Epithelial cell of alveolus of lung (primary cell): ENCODE data around the gene HSD3B7. TPM values are rescaled to one million over a fixed set of nuclear protein-coding genes. Genes with fewer than 3 reads are reported as not detected.

Source experiments
- total RNA-seq: library from RNA; depleted of rRNA; stranded (reverse); fragments of >200 nt; gene quantifications from 2 replicates; pipeline ENCODE4 v1.2.1, GENCODE V29; 2015

The HSD3B7 gene
- total RNA-seq: 13.2 and 22.6 TPM in 2 replicates

GRCh38 chr16:30984669-30985400, at the start of gene HSD3B7:
Gene HSD3B7, plus strand, starts transcription at chr16:30985207. Its CDS starts 452 bp downstream, at chr16:30985659.

GRCh38 chr16:30948667-30949649, 36.0 kb upstream of the HSD3B7 start, which contains the start of gene ORAI3:
Gene ORAI3, plus strand, starts transcription at chr16:30949068. Its CDS starts 222 bp downstream, at chr16:30949290.

GRCh38 chr16:30957456-30958174, 27.4 kb upstream of the HSD3B7 start, which contains the start of gene SETD1A:
Gene SETD1A, plus strand, starts transcription at chr16:30957754. Its CDS starts 978 bp downstream, at chr16:30958732.

GRCh38 chr16:31010585-31011325, 25.7 kb downstream of the HSD3B7 start, which contains the start of gene STX1B:
Gene STX1B, minus strand, starts transcription at chr16:31010638. Its CDS starts 242 bp downstream, at chr16:31010396.

GRCh38 chr16:31032736-31033708, 48.0 kb downstream of the HSD3B7 start, which contains the start of gene STX4:
Gene STX4, plus strand, starts transcription at chr16:31033558. Its CDS starts 248 bp downstream, at chr16:31033806.

Other genes starting within 250 kb of the HSD3B7 start
- gene PHKG2, start 236.8 kb upstream of the HSD3B7 start, total RNA-seq: 22.7 and 24.2 TPM in 2 replicates
- 0.40 and 3.0 TPM in 2 replicates for gene CFAP119, start 223.1 kb upstream of the HSD3B7 start, total RNA-seq
- 49.6 and 90.0 TPM in 2 replicates for gene RNF40, start 222.9 kb upstream of the HSD3B7 start, total RNA-seq
- 12.2 and 32.1 TPM in 2 replicates for gene ZNF629, start 198.0 kb upstream of the HSD3B7 start, total RNA-seq
- 31.2 and 55.5 TPM in 2 replicates for gene BCL7C, start 91.1 kb upstream of the HSD3B7 start, total RNA-seq
- gene CTF1, start 88.6 kb upstream of the HSD3B7 start, total RNA-seq: 3.4 and 5.2 TPM in 2 replicates
- gene FBXL19, start 61.6 kb upstream of the HSD3B7 start, total RNA-seq: 21.2 and 26.6 TPM in 2 replicates
- 39.7 and 90.1 TPM in 2 replicates for gene ORAI3, start 36.1 kb upstream of the HSD3B7 start, total RNA-seq
- gene SETD1A, start 27.5 kb upstream of the HSD3B7 start, total RNA-seq: 3.5 and 4.4 TPM in 2 replicates
- gene STX1B, start 25.4 kb downstream of the HSD3B7 start, total RNA-seq: 0.91 and 7.0 TPM in 2 replicates
- gene STX4, start 48.4 kb downstream of the HSD3B7 start, total RNA-seq: 15.5 and 21.8 TPM in 2 replicates
- gene ZNF668, start 89.0 kb downstream of the HSD3B7 start, total RNA-seq: 10.5 and 15.1 TPM in 2 replicates
- gene ZNF646, start 89.2 kb downstream of the HSD3B7 start, total RNA-seq: 10.0 and 17.1 TPM in 2 replicates
- gene PRSS53, start 103.7 kb downstream of the HSD3B7 start, total RNA-seq: 0.52 and 8.1 TPM in 2 replicates
- gene VKORC1, start 109.6 kb downstream of the HSD3B7 start, total RNA-seq: 269 and 310 TPM in 2 replicates
- 80.2 and 85.1 TPM in 2 replicates for gene BCKDK, start 123.2 kb downstream of the HSD3B7 start, total RNA-seq
- 22.1 and 43.8 TPM in 2 replicates for gene KAT8, start 132.5 kb downstream of the HSD3B7 start, total RNA-seq
- gene PRSS8, start 150.5 kb downstream of the HSD3B7 start, total RNA-seq: 4.1 TPM in 1 of 2 replicates, not detected in the other
- gene PRSS36, start 164.9 kb downstream of the HSD3B7 start, total RNA-seq: 0.13 TPM in 1 of 2 replicates, not detected in the other
- gene FUS, start 194.9 kb downstream of the HSD3B7 start, total RNA-seq: 49.5 and 60.5 TPM in 2 replicates
- gene PYCARD, start 217.6 kb downstream of the HSD3B7 start, total RNA-seq: 54.6 and 86.6 TPM in 2 replicates
- 0.40 TPM in 1 of 2 replicates, not detected in the other for gene TRIM72, start 228.9 kb downstream of the HSD3B7 start, total RNA-seq
- gene PYDC1, start 231.9 kb downstream of the HSD3B7 start, total RNA-seq: not detected in 2 replicates